NCI-H2196 (cell line): ENCODE results near the gene PDK2.

Experiments used
- DNase-seq: peaks from one replicate; lab custom pipeline; 2025; ENCODE audit not compliant: unreplicated experiment; lab: John Stamatoyannopoulos, UW

The PDK2 gene

DNA sequence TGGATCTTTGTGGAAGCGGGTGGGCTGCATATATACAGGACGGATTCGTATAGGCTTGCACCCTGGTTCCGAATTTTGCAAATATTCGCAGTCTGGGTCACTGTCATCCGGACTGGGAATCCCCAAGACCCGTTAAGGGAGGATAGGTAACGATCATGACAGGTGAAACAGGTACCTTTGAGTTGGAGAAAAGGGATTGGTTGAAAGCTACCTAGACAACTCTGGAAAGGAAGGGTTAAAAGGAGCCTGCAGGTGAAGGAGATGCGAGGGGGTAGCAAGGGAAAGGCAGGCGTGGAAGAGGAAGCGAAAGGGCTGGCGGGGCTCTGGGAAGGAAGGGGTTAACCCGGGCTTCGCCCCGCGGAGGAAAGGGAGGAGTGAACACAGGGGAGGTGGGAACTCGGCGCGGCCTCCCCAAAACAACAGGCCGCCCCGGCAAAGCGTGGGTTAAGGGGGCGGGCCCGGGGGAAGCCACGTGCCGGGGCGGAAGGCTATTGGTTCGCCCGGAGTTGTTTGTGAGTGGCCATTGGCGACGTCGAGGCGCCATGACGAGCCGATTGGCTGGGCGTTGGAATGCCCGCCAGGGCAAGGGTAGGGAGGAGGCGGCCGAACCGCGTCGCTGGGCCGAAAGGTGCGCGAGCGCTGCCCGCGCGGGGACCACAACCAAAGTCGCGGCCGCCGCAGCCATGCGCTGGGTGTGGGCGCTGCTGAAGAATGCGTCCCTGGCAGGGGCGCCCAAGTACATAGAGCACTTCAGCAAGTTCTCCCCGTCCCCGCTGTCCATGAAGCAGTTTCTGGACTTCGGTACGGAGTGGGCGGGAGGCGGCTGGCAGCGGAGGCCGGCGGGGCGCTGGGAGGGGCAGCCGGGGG is at the start of gene PDK2:
TSS of gene PDK2 (plus strand) at position 599 of the 867 bp plus-strand sequence. CDS start at position 684, 85 bp downstream.
- peak; percentile 97 for DNase-seq

- no peak for DNase-seq
These were observed 49.0 kb upstream of the PDK2 start for GRCh38 chr17:50046179-50046578.

DNA sequence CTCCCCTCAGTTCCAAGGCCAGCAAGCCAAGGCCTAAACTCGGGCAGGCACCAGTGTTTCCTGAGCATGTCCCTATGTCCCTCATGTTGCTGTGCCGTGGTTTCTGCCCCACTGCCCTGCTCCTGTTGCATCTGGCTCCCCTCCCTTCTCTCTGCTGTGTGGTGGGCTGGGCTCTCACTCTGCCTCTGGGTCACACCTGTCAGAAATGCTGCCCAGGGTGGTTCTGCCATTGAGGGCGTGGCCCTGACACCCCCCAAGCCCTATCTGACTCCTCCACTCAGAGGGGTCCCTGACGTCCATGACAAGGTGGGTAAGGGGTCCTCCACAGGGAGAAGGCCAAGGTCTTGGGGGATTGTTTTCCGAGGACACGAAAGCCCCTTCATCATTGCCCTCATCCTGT is 48.5 kb upstream of the PDK2 start:
- DNase-seq, result no peak

GRCh38 chr17:50047083-50047482 is 48.1 kb upstream of the PDK2 start:
- no peak for DNase-seq

DNA sequence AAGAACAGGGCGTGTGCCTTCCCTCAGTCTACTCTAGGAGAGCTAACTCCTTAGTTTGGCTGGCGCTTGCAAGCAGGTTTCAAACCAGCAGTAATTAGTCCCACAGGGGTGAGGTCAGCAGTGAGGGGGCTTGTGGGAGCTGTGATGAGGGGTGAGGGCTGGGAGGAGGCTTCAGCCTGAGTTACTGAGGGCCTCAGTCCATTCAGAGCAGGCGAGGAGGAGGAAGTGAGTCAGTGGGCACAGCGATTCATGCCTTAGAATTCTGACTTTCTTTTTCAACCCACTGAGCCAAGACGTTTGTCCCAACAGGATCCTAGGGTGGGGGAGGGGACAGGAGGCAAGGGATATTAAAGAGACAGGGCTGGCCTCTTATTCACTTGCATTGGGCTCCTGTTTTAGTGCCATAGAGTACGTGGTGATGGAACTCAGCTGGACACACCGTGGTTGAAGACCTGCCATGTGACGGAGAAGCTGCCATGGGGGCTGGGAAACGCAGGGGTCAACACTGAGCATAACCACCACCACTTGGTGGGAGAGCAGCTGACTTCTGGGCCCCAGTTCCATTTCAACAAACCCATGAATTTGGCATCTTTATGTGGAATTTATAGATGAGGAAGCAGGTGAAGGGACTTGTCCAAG is 47.5 kb upstream of the PDK2 start:
- DNase-seq, result no peak

GRCh38 chr17:50048146-50048720 is 46.9 kb upstream of the PDK2 start:
- DNase-seq, result no peak

DNA sequence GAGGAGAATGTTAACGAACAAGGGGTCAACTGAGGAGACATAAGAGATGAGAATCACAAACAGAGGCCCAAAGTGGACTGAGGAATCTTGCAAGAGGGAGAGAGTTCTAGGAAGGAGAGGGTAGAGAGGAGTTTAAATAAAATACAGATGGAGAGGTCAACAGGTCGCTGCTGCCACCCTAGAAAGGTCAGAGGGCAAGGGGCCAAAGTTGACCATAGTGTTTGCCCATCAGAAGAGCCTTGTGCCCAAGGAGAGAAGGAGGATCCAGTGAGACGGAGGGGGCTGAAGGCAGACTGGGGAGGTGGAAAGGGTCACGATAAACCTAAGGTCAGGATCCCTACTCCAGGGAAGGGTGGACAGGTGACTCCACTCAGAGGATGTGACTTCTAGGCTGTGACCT is 46.2 kb upstream of the PDK2 start:
- DNase-seq, result no peak

DNA sequence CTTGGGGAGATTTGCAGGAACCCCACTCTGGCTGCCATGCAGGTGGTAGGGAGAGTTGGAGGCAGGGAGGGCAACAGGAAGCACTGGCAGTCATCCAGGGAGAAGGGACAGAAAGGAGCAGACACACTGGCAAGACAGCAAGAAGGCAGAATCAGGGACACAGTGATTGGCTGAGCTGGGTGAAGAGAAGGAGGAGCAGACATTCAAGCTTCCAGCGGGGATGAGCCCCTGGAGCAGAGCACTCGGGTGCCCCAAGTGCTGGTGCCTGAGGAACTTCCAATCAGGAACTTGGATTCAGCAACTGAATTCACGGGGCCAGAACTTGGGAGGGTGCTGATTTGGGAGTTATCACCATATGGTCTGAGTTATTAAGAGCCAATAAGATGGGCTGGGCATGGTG is 45.5 kb upstream of the PDK2 start:
- no peak for DNase-seq

- no peak for DNase-seq
These were observed 44.6 kb upstream of the PDK2 start for GRCh38 chr17:50050431-50051032.

DNA sequence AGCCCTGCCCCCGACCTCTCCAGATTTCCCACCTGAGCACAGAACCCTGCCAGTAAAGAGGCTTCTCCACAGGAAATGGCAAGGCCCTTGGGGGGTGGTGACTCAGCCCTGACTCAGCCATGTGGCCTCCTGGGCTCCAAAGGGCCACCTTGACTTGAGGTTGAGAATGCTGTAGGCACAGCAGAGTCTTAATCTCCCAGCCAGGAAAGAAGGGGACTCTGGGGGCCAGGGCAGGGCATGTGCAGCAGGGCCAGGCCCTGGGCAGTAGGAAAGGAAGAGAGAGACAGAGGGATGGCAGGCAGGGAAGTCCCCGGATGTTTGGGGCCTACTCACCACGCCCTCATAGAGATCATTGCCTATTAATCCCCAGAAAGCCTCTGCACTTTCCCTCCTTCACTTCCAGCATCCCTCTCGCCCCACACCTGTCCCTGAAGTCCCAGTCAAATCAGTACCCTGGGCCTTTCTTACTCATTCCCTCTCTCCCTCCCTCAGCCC is 44.0 kb upstream of the PDK2 start:
- DNase-seq, result peak; percentile 26

GRCh38 chr17:50051606-50052005 is 43.5 kb upstream of the PDK2 start:
- no peak for DNase-seq

GRCh38 chr17:50052241-50052796 is 42.8 kb upstream of the PDK2 start:
- peak; percentile 64 for DNase-seq

- DNase-seq, result no peak
These were observed 42.1 kb upstream of the PDK2 start for GRCh38 chr17:50052822-50053653.

DNA sequence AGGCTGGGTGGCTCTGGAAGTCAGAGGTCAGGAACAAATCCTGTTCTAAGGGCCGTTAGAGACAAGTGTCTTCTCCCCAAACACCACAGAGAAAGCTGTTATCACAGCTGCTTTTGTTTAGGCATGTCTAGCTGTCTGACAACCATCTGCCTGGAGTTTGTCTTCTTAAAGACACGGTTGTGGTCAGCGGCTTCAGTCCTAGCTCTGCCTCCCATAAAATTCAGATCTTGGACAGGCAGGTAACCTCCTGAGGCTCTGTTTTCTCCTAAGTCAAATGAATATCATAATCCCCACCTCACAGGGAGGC is 41.5 kb upstream of the PDK2 start:
- no peak for DNase-seq

GRCh38 chr17:50055055-50055425 is 40.1 kb upstream of the PDK2 start:
- peak; percentile 90 for DNase-seq

- peak; percentile 94 for DNase-seq
These were observed 39.5 kb upstream of the PDK2 start, which contains the start of gene ITGA3 for GRCh38 chr17:50055426-50056216. Gene ITGA3 (plus strand): TSS chr17:50056110. CDS start chr17:50056440, 330 bp downstream.

GRCh38 chr17:50056217-50056960 is 38.8 kb upstream of the PDK2 start:
- DNase-seq, result peak; percentile 75

DNA sequence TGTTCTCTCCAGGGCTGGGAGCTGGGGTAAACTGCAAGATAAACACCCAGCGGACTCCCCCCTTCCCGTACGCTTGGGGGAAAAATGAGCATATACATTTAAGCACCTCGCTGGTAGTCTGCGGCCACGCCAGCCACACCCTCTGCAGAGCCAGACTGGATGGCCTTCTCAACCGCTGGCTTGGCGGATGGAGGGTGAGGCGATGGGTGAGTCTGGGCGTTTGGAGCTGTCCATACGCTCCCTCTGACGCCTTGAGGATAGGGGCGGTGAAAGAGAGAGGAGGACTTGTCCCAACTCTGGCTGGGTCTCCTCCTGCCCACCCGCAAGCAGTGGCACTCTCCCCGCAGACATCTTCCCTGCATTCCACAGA is 38.2 kb upstream of the PDK2 start:
- no peak for DNase-seq

- DNase-seq, result no peak
These were observed 37.6 kb upstream of the PDK2 start for GRCh38 chr17:50057521-50057991.
